PC-9 (cell line): Measurements from ENCODE around the gene TBC1D26.
"Not testable (repeated sequence)": the region's sequence is repeated elsewhere in the genome, so short reads cannot be mapped to it uniquely, and the experiment has no call there.

Experiments used
- CTCF ChIP-seq: fragments of 200-600 bp; sonication (generic); conservative IDR thresholded peaks from 2 replicates; pipeline ENCODE4 v1.6.1; 2017; ENCODE audit warnings: mixed run types, antibody characterized with exemption, mild to moderate bottlenecking, moderate library complexity
- EZH2 ChIP-seq: fragments of 200-600 bp; sonication (generic); IDR thresholded peaks from 2 replicates; pipeline ENCODE4 v1.8.0; 2017; ENCODE audit warnings: antibody characterized with exemption, low read depth

GRCh38 chr17:15704239-15704638, 27.8 kb upstream of the TBC1D26 start:
- TF ChIP-seq CTCF, EZH2: not testable (repeated sequence)
